HG03457 (cell line): ENCODE data around the gene OPHN1.
"Not testable (repeated sequence)": the region's sequence is repeated elsewhere in the genome, so short reads cannot be mapped to it uniquely, and the experiment has no call there.

Experiments used
- ATAC-seq: cut with Tn5 transposase; IDR thresholded peaks from one replicate; pipeline ENCODE4 v1.9.1; 2021; ENCODE audit warnings: moderate number of reproducible peaks; ENCODE audit not compliant: unreplicated experiment

The OPHN1 gene

GRCh38 chrX:68422478-68422877, 10.8 kb downstream of the OPHN1 start:
- ATAC-seq, result no peak

GRCh38 chrX:68421636-68422035, 11.7 kb downstream of the OPHN1 start:
- no peak for ATAC-seq

- ATAC-seq, result no peak
These were observed 12.7 kb downstream of the OPHN1 start for GRCh38 chrX:68420559-68420958.

DNA sequence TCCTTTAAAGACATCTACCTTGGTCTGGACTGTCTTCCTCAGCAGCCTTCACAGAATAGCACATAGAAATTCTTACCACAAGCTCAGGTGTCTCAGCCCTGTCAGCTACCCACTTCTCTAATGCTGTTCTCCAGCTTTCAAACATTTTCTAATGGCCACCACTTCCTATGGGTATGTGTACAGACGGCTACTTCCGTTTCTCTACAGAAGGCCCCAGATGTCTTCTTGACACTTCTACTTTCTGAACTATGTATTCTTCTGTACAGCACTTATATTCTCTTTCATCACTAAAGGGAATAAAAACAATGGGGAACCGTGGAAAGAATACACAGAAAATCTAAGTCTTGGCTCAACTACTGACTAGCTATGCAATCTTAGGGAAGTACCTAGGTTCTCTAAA, 13.3 kb downstream of the OPHN1 start:
- no peak for ATAC-seq

GRCh38 chrX:68417651-68418050, 15.6 kb downstream of the OPHN1 start:
- no peak for ATAC-seq

DNA sequence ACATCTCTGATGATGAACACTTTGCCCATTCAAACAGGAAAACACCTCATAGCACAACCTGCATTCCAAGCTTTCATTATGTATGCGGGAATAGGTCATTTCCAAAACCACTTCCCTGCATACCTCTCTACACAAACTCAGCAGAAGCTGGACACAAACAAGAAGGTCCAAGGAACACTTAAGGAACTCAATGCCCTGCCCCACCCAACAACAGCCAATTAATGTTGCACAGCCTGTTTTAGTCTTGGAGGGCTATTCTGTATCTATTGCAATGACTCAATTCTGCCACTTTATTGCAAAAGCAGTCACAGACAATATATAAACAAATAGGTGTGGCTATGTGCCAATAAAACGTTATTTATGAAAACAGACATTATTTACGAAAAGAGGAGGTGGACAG, 16.7 kb downstream of the OPHN1 start:
- ATAC-seq, result no peak

DNA sequence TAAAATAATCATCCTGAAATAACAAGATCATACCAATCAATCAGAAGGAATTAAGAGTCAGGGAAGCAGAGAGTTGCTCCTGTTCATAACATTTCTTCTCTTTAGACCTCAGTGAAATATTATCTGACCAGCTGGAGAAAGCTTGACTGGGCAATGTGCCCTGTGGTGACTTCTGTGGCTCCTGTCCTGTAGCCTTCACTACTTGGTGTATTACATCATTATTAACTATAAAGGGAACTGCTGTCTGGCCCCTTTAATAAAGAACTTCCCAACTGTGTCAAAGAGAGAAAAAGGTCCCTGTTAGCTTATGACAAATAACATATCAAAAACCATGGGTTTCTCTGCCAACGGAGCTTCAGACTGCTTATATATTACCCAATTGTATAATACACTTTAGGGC, 18.0 kb downstream of the OPHN1 start:
- no peak for ATAC-seq

DNA sequence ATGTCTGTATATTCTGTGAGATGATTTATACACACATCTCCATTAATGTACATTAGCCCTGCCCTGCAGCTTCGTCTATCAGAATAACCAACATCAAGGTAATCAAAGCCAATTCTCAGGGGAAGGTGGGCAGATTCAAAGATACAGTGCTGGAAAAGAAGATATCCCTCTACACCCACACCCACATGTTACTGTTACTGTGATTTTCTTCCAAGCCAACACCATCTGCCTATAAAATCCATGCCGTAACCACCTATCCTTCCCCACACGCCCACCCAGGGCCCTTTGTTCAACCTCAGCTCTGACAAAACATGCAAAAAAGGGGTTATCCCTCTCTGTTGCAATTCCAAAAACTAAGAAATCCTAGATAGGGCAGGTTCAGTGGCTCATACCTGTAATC, 20.0 kb downstream of the OPHN1 start:
- no peak for ATAC-seq

GRCh38 chrX:68411729-68412128, 21.6 kb downstream of the OPHN1 start:
- ATAC-seq, result no peak

- ATAC-seq, result no peak
These were observed 24.1 kb downstream of the OPHN1 start for GRCh38 chrX:68409194-68409593.

- no peak for ATAC-seq
These were observed 29.8 kb downstream of the OPHN1 start for GRCh38 chrX:68403522-68403921.

DNA sequence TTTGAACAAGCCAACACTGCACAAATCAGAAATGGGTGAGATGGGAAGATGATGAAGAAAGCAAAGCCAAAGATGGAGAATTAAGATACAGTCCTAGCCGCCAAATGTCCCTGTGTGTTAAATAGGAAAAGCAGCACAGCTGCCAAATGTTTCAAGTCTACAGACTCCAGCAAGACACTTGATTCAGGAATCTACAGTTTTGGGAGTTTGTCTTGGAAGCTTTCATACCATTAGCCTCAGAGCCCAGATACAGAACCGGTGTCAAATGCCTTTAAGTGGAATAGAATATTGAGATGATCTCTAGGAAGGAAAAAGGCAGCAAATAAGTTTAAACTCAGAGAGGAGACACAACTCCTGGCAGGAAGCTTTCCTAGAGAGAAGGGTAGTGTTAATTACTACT, 30.3 kb downstream of the OPHN1 start:
- no peak for ATAC-seq

DNA sequence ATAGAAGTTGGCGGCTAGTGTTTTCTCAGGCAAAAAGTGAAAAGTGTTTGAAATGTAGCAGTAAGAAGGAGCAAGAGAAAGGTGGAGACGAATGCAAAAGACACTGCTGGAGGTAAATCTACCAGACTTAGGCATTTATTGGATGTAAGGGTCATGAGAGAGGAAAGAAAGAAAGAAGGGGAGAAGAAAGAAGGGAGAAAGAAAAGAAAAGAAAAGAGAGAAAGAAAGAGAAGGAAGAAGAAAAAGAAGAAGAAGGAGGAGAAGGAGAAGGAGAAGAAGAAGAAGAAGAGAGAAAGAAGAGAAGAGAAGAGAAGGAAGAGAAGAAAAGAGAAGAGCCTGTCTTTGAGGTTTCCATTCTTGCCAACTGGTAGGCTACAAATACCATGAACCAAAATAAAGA, 31.2 kb downstream of the OPHN1 start:
- ATAC-seq, result no peak

DNA sequence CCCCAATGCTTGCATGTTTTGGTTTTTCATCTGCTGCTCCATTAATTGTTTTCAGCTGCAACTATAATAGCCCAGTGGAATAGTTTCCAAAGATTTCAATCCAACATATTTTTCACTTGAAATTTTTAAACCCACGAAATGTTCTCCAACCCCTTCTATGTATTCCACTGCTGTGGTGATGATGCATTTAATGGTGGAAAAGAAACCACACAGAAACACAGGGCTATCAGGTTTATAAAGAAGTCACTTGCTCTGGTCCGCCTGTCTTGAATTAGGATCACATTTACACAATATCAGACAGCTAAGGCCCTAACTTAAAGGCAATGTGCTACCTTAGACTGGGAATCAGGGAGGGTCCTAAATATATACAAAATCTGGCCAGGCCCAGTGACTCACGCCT, 35.0 kb downstream of the OPHN1 start:
- no peak for ATAC-seq

GRCh38 chrX:68396953-68397352, 36.3 kb downstream of the OPHN1 start:
- ATAC-seq, result no peak

DNA sequence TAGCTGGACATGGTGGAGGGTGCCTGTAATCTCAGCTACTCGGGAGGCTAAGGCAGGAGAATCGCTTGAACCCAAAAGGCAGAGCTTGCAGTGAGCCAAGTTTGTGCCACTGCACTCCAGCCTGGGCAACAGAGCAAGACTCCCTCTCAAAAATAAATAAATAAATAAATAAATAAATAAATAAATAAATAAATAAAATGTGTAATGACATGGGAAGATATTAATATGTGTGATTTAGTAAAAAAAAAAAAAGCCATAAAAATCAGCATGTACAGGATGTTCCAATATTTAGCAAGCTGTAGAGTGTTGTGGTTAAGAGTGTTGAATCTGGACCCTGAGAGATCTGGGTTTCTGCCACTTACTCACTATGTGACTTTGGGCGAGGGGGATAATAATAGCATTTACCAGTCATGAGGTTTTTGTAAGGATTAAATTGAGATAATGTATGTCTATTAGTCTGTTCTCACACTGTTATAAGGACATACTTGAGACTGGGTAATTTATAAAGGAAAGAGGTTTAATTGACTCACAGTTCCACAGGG, 43.8 kb downstream of the OPHN1 start:
- ATAC-seq, result not testable (repeated sequence)

- no peak for ATAC-seq
These were observed 45.5 kb downstream of the OPHN1 start for GRCh38 chrX:68387776-68388175.

GRCh38 chrX:68383540-68383939, 49.8 kb downstream of the OPHN1 start:
- no peak for ATAC-seq

DNA sequence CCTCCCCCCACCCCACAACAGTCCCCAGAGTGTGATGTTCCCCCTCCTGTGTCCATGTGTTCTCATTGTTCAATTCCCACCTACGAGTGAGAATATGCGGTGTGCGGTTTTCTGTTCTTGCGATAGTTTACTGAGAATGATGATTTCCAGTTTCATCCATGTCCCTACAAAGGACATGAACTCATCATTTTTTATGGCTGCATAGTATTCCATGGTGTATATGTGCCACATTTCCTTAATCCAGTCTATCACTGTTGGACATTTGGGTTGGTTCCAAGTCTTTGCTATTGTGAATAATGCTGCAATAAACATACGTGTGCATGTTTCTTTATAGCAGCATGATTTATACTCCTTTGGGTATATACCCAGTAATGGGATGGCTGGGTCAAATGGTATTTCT, 55.7 kb downstream of the OPHN1 start:
- ATAC-seq, result not testable (repeated sequence)

DNA sequence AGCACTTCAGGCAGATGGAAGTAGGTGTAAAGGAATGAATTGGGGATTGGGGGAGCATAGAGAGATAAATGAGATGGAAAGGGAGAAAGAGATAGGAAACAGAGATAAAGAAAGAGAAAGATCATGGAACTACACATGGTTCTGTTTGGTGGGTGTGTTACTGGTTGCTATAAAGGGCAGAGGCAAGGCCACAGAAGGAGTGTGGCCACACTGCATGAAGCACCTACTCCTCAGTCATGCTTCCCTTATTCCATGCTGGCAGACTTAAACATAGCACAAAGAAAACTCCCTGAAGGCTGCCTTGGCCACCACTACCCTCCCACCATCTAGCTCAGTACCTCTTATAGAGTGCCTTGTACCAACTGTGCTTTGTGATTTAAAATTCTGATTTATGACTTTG, 56.9 kb downstream of the OPHN1 start:
- ATAC-seq, result no peak

DNA sequence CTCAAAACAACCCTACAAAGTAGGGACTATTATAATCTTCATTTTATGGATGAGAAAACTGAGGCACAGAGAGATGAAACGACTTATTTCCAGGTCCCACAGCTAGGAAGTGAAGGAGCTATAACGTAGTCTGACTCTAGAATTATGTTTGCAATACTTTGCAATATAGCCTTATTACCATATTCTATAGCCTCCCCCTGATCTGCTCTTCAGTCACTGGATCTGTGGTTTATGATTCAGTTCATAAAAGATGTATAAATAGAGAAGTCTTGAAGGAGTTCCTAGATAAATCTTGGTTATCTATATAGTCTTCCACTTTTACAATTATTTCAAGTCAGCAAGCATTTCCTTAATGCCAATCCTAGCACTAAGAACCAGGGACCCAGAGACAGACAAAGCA, 57.5 kb downstream of the OPHN1 start:
- no peak for ATAC-seq

GRCh38 chrX:68372665-68373064, 60.6 kb downstream of the OPHN1 start:
- no peak for ATAC-seq

DNA sequence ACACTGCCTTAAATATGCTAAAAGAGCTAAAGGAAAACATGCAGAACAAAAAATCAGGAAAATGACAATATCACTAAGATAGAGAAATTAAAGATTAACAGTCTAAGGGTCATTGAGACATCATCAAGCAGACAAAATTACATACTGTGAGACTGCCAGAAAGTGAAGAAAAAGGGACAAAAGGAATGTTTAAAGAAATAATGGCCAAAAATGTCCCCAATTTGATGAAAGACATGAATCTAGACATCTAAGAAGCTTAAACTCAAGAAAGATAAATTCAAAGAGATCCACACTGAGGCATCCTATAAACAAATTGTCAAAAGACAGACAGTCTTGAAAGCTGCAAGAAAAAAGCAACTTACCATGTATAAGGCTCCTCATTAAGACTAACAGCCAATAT, 63.7 kb downstream of the OPHN1 start:
- no peak for ATAC-seq

GRCh38 chrX:68365341-68365740, 68.0 kb downstream of the OPHN1 start:
- no peak for ATAC-seq
